ENCODE results near the gene PTMA.

Gene PTMA

DNA sequence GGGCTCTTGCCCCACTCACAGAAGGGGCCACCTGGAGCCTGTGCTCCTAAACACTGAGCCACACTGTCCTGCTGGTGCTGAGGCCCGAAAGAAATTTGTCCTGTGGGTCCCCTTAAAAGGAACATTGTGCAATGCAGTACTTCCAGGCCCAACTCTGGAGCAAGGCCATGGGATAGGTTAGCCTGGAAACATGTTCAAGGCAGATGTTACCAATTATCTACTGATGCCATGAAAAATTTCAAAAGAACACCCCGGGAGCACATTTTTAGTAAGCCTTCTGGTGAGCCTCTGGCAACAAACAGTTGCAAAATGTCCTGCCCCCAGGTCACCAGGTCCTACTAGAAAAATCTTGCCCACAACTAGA, 12.3 kb upstream of the PTMA start:
- Histone ChIP-seq H3K4me3 (ENCODE audit: severe bottlenecking) (no peak overlapping the region), H3K27ac (ENCODE audit: poor library complexity, severe bottlenecking) (no peak overlapping the region), H3K4me1 (ENCODE audit: insufficient read depth, poor library complexity, severe bottlenecking) (no peaks in the 10 kb centered on the region), H3K36me3 (ENCODE audit: low read depth) (no peaks in the 10 kb centered on the region), H3K9me3 (ENCODE audit: severe bottlenecking) (no peaks in the 10 kb centered on the region), H3K27me3 (ENCODE audit: insufficient read depth, poor library complexity, severe bottlenecking) (no peaks in the 10 kb centered on the region)
- DNase-seq (ENCODE audit: low spot score), result no peak
- TF ChIP-seq, protein P1, sequence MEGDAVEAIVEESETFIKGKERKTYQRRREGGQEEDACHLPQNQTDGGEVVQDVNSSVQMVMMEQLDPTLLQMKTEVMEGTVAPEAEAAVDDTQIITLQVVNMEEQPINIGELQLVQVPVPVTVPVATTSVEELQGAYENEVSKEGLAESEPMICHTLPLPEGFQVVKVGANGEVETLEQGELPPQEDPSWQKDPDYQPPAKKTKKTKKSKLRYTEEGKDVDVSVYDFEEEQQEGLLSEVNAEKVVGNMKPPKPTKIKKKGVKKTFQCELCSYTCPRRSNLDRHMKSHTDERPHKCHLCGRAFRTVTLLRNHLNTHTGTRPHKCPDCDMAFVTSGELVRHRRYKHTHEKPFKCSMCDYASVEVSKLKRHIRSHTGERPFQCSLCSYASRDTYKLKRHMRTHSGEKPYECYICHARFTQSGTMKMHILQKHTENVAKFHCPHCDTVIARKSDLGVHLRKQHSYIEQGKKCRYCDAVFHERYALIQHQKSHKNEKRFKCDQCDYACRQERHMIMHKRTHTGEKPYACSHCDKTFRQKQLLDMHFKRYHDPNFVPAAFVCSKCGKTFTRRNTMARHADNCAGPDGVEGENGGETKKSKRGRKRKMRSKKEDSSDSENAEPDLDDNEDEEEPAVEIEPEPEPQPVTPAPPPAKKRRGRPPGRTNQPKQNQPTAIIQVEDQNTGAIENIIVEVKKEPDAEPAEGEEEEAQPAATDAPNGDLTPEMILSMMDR (IDR thresholded peaks at IDR 0.05; ENCODE audit: poor library complexity, severe bottlenecking), result no peak
- no peak for ATAC-seq (ENCODE audit: low read depth)

DNA sequence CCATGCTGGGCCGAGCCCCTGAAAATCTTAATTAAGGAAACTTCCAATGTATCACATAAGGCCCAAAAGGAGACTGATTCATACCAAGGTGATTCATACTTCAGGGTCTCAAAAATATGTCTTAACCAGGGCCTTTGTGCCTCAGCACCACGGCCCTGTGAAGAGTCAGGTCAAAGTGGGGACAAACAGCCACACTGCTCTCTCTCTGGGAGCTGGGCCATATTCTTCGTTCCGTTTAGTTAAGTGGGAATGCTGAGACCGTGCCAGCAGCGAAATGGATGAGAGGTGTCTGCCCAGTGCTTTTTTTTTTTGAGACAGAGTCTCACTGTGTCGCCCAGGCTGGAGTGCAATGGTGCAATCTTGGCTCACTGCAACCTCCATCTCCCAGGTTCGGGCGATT, 9.3 kb upstream of the PTMA start:
- TF ChIP-seq, protein P1 (IDR thresholded peaks at IDR 0.05; ENCODE audit: poor library complexity, severe bottlenecking), result no peak
- no peak overlapping the region for H3K4me3 ChIP-seq (ENCODE audit: severe bottlenecking)
- H3K27ac ChIP-seq (ENCODE audit: poor library complexity, severe bottlenecking), result no peak overlapping the region
- H3K27me3 ChIP-seq (ENCODE audit: insufficient read depth, poor library complexity, severe bottlenecking), result no peaks in the 10 kb centered on the region
- DNase-seq (ENCODE audit: low spot score) (no peak), ATAC-seq (ENCODE audit: low read depth) (no peak)
- H3K9me3 ChIP-seq (ENCODE audit: severe bottlenecking), result no peaks in the 10 kb centered on the region
- peaks cover 16% of the 10 kb centered on the region for H3K4me1 ChIP-seq (ENCODE audit: insufficient read depth, poor library complexity, severe bottlenecking)
- H3K36me3 ChIP-seq (ENCODE audit: low read depth), result no peaks in the 10 kb centered on the region

DNA sequence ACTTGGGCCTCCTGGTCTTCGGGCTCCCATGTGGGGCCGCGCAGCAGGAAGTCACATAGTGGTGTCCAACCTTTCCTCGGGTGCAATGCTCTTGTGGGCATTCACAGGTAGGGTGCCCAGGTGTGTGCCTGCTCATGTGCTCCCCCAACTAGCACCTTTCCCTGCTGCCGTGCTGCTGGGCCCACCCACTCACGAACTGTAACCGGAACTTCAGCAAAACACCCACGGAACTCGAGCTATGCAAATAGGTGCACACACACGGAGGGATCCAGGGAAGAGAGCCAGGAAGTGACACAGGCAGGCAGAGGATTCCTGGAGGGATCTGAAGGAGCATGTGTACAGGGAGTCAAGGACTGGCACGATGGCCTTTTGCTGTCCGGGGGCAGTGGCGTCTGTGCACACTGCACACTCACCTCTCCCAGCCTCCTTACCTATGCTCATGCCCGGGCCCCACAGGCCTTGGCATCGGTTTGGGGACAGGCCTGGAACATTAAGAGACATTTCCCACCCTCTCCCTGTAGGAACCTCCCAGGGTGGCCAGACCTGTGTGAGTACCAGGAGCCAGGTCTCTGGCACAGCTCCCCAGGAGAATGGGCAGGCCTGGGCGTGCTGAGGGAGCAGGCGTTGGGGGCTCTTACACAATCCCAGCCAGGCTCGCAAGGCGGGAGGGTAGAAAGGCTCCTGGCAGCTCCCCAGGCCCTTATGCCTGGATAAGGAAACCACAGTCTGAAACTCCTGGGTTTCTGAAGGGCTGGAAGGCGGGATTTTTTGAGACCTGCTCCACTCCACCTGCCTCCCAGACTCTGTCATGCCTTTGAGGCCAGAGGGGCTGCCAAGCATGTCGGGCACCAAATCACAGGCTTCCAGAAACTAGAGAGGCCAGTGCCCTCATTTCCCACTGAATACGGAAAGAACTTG, 6.6 kb upstream of the PTMA start:
- H3K4me3 ChIP-seq (ENCODE audit: severe bottlenecking), result peak overlapping the region; percentile 7
- H3K9me3 ChIP-seq (ENCODE audit: severe bottlenecking), result no peaks in the 10 kb centered on the region
- peaks cover 19% of the 10 kb centered on the region for H3K4me1 ChIP-seq (ENCODE audit: insufficient read depth, poor library complexity, severe bottlenecking)
- DNase-seq (ENCODE audit: low spot score), result peak; percentile 93
- H3K36me3 ChIP-seq (ENCODE audit: low read depth), result no peaks in the 10 kb centered on the region
- peak overlapping the region; percentile 75 for H3K27ac ChIP-seq (ENCODE audit: poor library complexity, severe bottlenecking)
- TF ChIP-seq, protein P1 (IDR thresholded peaks at IDR 0.05; ENCODE audit: poor library complexity, severe bottlenecking), result no peak
- no peaks in the 10 kb centered on the region for H3K27me3 ChIP-seq (ENCODE audit: insufficient read depth, poor library complexity, severe bottlenecking)
- peak; percentile 86 for ATAC-seq (ENCODE audit: low read depth)

DNA sequence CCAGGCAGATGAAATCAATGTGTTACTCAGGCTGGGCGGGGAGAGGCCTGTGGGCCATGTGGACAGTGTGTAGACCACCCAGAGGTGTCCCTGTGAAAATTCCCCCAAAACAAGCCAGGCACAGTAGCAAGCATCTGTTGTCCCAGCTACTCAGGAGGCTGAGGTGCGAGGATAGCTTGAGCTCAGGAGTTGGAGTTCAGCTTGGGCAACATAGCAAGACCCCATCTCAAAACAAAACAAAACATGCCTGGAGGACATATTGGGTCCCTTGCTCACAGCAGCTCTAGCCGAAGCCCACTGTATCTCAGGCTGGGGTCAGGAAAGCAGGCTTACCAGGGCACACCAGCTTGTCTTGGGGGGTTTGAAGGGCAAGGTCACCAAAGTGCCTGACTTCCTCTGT, 4.3 kb upstream of the PTMA start:
- TF ChIP-seq, protein P1 (IDR thresholded peaks at IDR 0.05; ENCODE audit: poor library complexity, severe bottlenecking), result no peak
- Histone ChIP-seq H3K4me1 (ENCODE audit: insufficient read depth, poor library complexity, severe bottlenecking) (peaks cover 19% of the 10 kb centered on the region), H3K36me3 (ENCODE audit: low read depth) (peaks cover 4% of the 10 kb centered on the region; the same call in 1 of the 2 replicates), H3K4me3 (ENCODE audit: severe bottlenecking) (no peak overlapping the region), H3K27ac (ENCODE audit: poor library complexity, severe bottlenecking) (no peak overlapping the region), H3K27me3 (ENCODE audit: insufficient read depth, poor library complexity, severe bottlenecking) (no peaks in the 10 kb centered on the region), H3K9me3 (ENCODE audit: severe bottlenecking) (no peaks in the 10 kb centered on the region)
- ATAC-seq (ENCODE audit: low read depth), result no peak
- DNase-seq (ENCODE audit: low spot score), result no peak
